Common myeloid progenitor, CD34-positive (primary cell): ENCODE data around the gene LAMB2.

Experiments
- CTCF ChIA-PET: fragments of 350-600 bp; sonication (Branson Sonifier 250); formaldehyde crosslinking; loops from one replicate; lab custom pipeline; 2021; ENCODE audit warnings: antibody characterized with exemption; lab: Charles Lee
- POLR2A ChIA-PET: fragments of 350-600 bp; sonication (Branson Sonifier 250); formaldehyde crosslinking; loops from one replicate; lab custom pipeline; 2021; ENCODE audit warnings: antibody characterized with exemption; lab: Charles Lee
- DNase-seq, 3 donors: peaks; one replicate each; pipeline versions ENCODE4 v3.0.0 to v3.0.0-alpha.2; 2013
- H3K27ac ChIP-seq, 2 experiments: 1 replicate in 1 of 2; 2 replicates in 1 of 2; pipeline ENCODE4 v1.7.0; 2013; ENCODE audit warnings: inconsistent platforms in 2 of 2, low read length in 2 of 2, mild to moderate bottlenecking in 2 of 2, low read depth in 1 of 2, moderate library complexity in 1 of 2; ENCODE audit not compliant: severe bottlenecking in 2 of 2, insufficient read depth in 1 of 2, poor library complexity in 1 of 2
- H3K27me3 ChIP-seq, 5 experiments: replicated peaks in 2 of 5; 1 replicate in 3 of 5; 2 replicates in 2 of 5; pipeline versions ENCODE4 v1.6.1 to v1.7.0; 2013; ENCODE audit warnings: low read length in 4 of 5, mild to moderate bottlenecking in 2 of 5, moderate library complexity in 2 of 5, inconsistent platforms in 1 of 5; ENCODE audit not compliant: insufficient read depth in 5 of 5, control insufficient read depth in 4 of 5
- H3K36me3 ChIP-seq, 4 experiments: 1 replicate in 2 of 4; 2 replicates in 2 of 4; pipeline versions ENCODE4 v1.6.1 to v1.7.0; 2013; ENCODE audit warnings: low read length in 3 of 4, control low read depth in 1 of 4, mild to moderate bottlenecking in 1 of 4; ENCODE audit not compliant: control insufficient read depth in 4 of 4, insufficient read depth in 4 of 4
- H3K4me1 ChIP-seq, 4 experiments: 1 replicate in 3 of 4; 2 replicates in 1 of 4; pipeline versions ENCODE4 v1.6.1 to v1.7.1; 2013; ENCODE audit warnings: low read length in 3 of 4, mild to moderate bottlenecking in 3 of 4, control low read depth in 1 of 4, inconsistent platforms in 1 of 4, moderate library complexity in 1 of 4; ENCODE audit not compliant: control insufficient read depth in 4 of 4, insufficient read depth in 4 of 4; ENCODE audit errors: control extremely low read depth in 1 of 4
- H3K4me3 ChIP-seq, 7 experiments: 1 replicate in 4 of 7; 2 replicates in 3 of 7; pipeline versions ENCODE4 v1.5.1 to v1.7.0; 2013; ENCODE audit warnings: mild to moderate bottlenecking in 7 of 7, low read length in 6 of 7, moderate library complexity in 6 of 7, inconsistent platforms in 2 of 7, low read depth in 2 of 7, control low read depth in 1 of 7; ENCODE audit not compliant: insufficient read depth in 4 of 7, control insufficient read depth in 1 of 7; ENCODE audit errors: extremely low read depth in 1 of 7
- H3K9me3 ChIP-seq, 5 experiments: 1 replicate in 4 of 5; 2 replicates in 1 of 5; pipeline versions ENCODE4 v1.6.1 to v1.7.1; 2013; ENCODE audit warnings: low read length in 4 of 5, mild to moderate bottlenecking in 2 of 5, inconsistent platforms in 1 of 5, low read depth in 1 of 5, moderate library complexity in 1 of 5; ENCODE audit not compliant: control insufficient read depth in 4 of 5, insufficient read depth in 2 of 5; ENCODE audit errors: control extremely low read depth in 1 of 5
- WGBS: methylation state at CpG from one replicate; pipeline ENCODE4 v1.1.5; 2013; ENCODE audit not compliant: insufficient coverage; 5-methylcytosine and 5-hydroxymethylcytosine counted together

Gene LAMB2

GRCh38 chr3:49166752-49167556 is 34.1 kb upstream of the LAMB2 start:
- ChIA-PET POLR2A (no interaction called here), CTCF (interaction anchor here (0.5 kb wide), 1 partner anchor 657 kb away, joined by 3 read pairs; no protein-coding TSS in a partner anchor)
- peaks cover 0 to 55% (median 45%) of the 10 kb centered on the region in 4 experiments for H3K4me1 ChIP-seq
- peaks cover 0 to 3% (median 0%) of the 10 kb centered on the region in 5 experiments for H3K9me3 ChIP-seq
- peak overlapping the region in 1 of 2 experiments; percentile 84 for H3K27ac ChIP-seq
- no peaks in the 10 kb centered on the region for H3K27me3 ChIP-seq
- no peak for DNase-seq
- WGBS = 93% methylated on average over 5 of the region's 6 CpGs
- peak overlapping the region in 6 of 7 experiments; percentile 71 to 93 (median 83) for H3K4me3 ChIP-seq
- peaks cover 3 to 23% (median 16%) of the 10 kb centered on the region in 4 experiments for H3K36me3 ChIP-seq

GRCh38 chr3:49165771-49166751 is 33.2 kb upstream of the LAMB2 start, which contains the start of gene CCDC71:
TSS of gene CCDC71 (minus strand) at chr3:49166331. CDS start at chr3:49164208, 2,123 bp downstream.
- WGBS = 14% methylated on average over 31 of the region's 69 CpGs
- peak within 1 kb of the TSS in 1 of 2 experiments; percentile 84 for H3K27ac ChIP-seq
- H3K9me3 ChIP-seq = peaks cover 0 to 3% (median 0%) of the 10 kb centered on the region in 5 experiments
- peak within 1 kb of the TSS; percentile 59 to 93 (median 82) for H3K4me3 ChIP-seq
- H3K4me1 ChIP-seq = peaks cover 0 to 53% (median 46%) of the 10 kb centered on the region in 4 experiments
- POLR2A ChIA-PET = no interaction called here
- peak; percentile 78 to 83 (median 83) for DNase-seq
- H3K36me3 ChIP-seq = peaks cover 3 to 32% (median 19%) of the 10 kb centered on the region in 4 experiments
- CTCF ChIA-PET = no interaction called here
- no peaks in the 10 kb centered on the region for H3K27me3 ChIP-seq

GRCh38 chr3:49164983-49165720 is 32.3 kb upstream of the LAMB2 start:
- ChIA-PET POLR2A (interaction anchor here (0.9 kb wide), 1 partner anchor 144 kb away, joined by 4 read pairs; the partner anchor contains the start of gene NDUFAF3), CTCF (interaction anchor here (1.0 to 1.5 kb wide), 2 partner anchors 10 to 137 kb away, joined by 3 to 4 read pairs; no protein-coding TSS in a partner anchor)
- 65% methylated on average over 5 of the region's 6 CpGs for WGBS
- peaks cover 0 to 3% (median 0%) of the 10 kb centered on the region in 5 experiments for H3K9me3 ChIP-seq
- H3K4me1 ChIP-seq = peaks cover 0 to 45% (median 41%) of the 10 kb centered on the region in 4 experiments
- H3K4me3 ChIP-seq = peak overlapping the region; percentile 59 to 93 (median 82)
- DNase-seq = no peak
- H3K27me3 ChIP-seq = no peaks in the 10 kb centered on the region
- peak overlapping the region in 1 of 2 experiments; percentile 84 for H3K27ac ChIP-seq
- peaks cover 3 to 34% (median 20%) of the 10 kb centered on the region in 4 experiments for H3K36me3 ChIP-seq

GRCh38 chr3:49163609-49164008 is 30.8 kb upstream of the LAMB2 start:
- ChIA-PET POLR2A (interaction anchor here (0.8 kb wide), 1 partner anchor 43 kb away, joined by 3 read pairs; the partner anchor contains the start of gene USP19), CTCF (interaction anchor here (0.8 to 1.6 kb wide), 2 partner anchors 44 to 71 kb away, joined by 3 to 4 read pairs; no protein-coding TSS in a partner anchor)
- WGBS = 96% methylated on average over 8 of the region's 8 CpGs
- no peak overlapping the region for H3K27ac ChIP-seq
- H3K36me3 ChIP-seq = peaks cover 3 to 34% (median 20%) of the 10 kb centered on the region in 4 experiments
- no peaks in the 10 kb centered on the region for H3K27me3 ChIP-seq
- H3K9me3 ChIP-seq = peaks cover 0 to 3% (median 0%) of the 10 kb centered on the region in 5 experiments
- DNase-seq = no peak
- peaks cover 0 to 45% (median 41%) of the 10 kb centered on the region in 4 experiments for H3K4me1 ChIP-seq
- H3K4me3 ChIP-seq = no peak overlapping the region

- H3K4me1 ChIP-seq = peaks cover 0 to 45% (median 41%) of the 10 kb centered on the region in 4 experiments
- H3K9me3 ChIP-seq = peaks cover 0 to 3% (median 0%) of the 10 kb centered on the region in 5 experiments
- peaks cover 3 to 34% (median 20%) of the 10 kb centered on the region in 4 experiments for H3K36me3 ChIP-seq
- DNase-seq = no peak
- H3K27ac ChIP-seq = no peak overlapping the region
- WGBS = 95% methylated on average over 21 of the region's 21 CpGs
- no peaks in the 10 kb centered on the region for H3K27me3 ChIP-seq
- ChIA-PET CTCF (interaction anchor here (1.0 to 1.6 kb wide), 2 partner anchors 8 to 70 kb away, joined by 3 to 4 read pairs; no protein-coding TSS in a partner anchor), POLR2A (no interaction called here)
- H3K4me3 ChIP-seq = no peak overlapping the region
These were observed 30.0 kb upstream of the LAMB2 start for GRCh38 chr3:49162751-49163419.
